HepG2 (cell line): ENCODE data around the gene PLXNA4. TPM values are rescaled to one million over a fixed set of nuclear protein-coding genes. Genes with fewer than 3 reads are reported as not detected.

ENCODE experiments used
- ATAC-seq: fragments of 200-7000 bp; cut with Tn5 transposase; 3 replicates; pipeline ENCODE4 v1.9.1; 2020; ENCODE audit warnings: mild to moderate bottlenecking, moderate library complexity
- BruUV-seq: library from RNA; stranded (reverse); fragments of 400-500 nt; replicated peaks from 2 replicates; lab custom pipeline; 2021; lab: Mats Ljungman, UMichigan
- CTCF ChIA-PET: fragments of 300-600 bp; formaldehyde crosslinking; extraction: SDS; loops from one replicate; lab custom pipeline; 2021; ENCODE audit warnings: low total read pairs, inconsistent platforms, low intra/inter-chr PET ratio; lab: Yijun Ruan, JAX
- POLR2A ChIA-PET: fragments of 350-600 bp; sonication (Branson Sonifier 250); formaldehyde crosslinking; loops from one replicate; lab custom pipeline; 2020; ENCODE audit warnings: antibody characterized with exemption, inconsistent platforms; lab: Yijun Ruan, JAX
- DNase-seq: peaks from one replicate; pipeline ENCODE4 v3.0.0-alpha.2; 2015; ENCODE audit warnings: low spot score
- FAIRE-seq: peaks from 3 replicates; lab custom pipeline; 2011; peaks lifted over from hg19 to GRCh38; lab: Jason Lieb, UNC
- H2AFZ ChIP-seq: one replicate; pipeline ENCODE4 v1.6.1; 2011; ENCODE audit warnings: low read length, inconsistent platforms
- H3K27ac ChIP-seq: fragments of 300-600 bp; 3 replicates; pipeline ENCODE4 v1.8.0; 2011; ENCODE audit warnings: mixed run types, mild to moderate bottlenecking, mixed read lengths, low read length, inconsistent platforms; ENCODE audit not compliant: insufficient read depth; ENCODE audit errors: extremely low read length
- H3K27me3 ChIP-seq, 2 experiments: fragments of 200-600 bp in 1 of 2; 2 replicates in 1 of 2; 3 replicates in 1 of 2; pipeline versions ENCODE4 v1.6.0 to v1.8.0; 2011; ENCODE audit warnings: low read length in 2 of 2, mild to moderate bottlenecking in 2 of 2, moderate library complexity in 2 of 2, inconsistent platforms in 1 of 2; ENCODE audit not compliant: insufficient read depth in 2 of 2, control insufficient read depth in 1 of 2
- H3K36me3 ChIP-seq, 2 experiments: fragments of 200-600 bp in 1 of 2; replicated peaks in 1 of 2; 2 replicates in 1 of 2; 3 replicates in 1 of 2; pipeline versions ENCODE4 v1.5.1 to v1.8.0; 2011; ENCODE audit warnings: low read length in 2 of 2, inconsistent platforms in 1 of 2; ENCODE audit not compliant: insufficient read depth in 2 of 2, control insufficient read depth in 1 of 2
- H3K4me1 ChIP-seq: 2 replicates; pipeline ENCODE4 v1.5.1; 2012; ENCODE audit warnings: low read length, inconsistent platforms; ENCODE audit not compliant: insufficient read depth
- H3K4me2 ChIP-seq: 2 replicates; pipeline ENCODE4 v1.6.0; 2011; ENCODE audit warnings: low read depth, low read length, inconsistent platforms
- H3K4me3 ChIP-seq, 3 experiments: fragments of 200-600 bp in 1 of 3; sonication (generic), shearing (Covaris generic) in 1 of 3; replicated peaks in 1 of 3; 2 replicates each; pipeline ENCODE4 v1.5.1; 2011 to 2016; ENCODE audit warnings: low read length in 3 of 3, inconsistent platforms in 2 of 3, low read depth in 2 of 3, mild to moderate bottlenecking in 2 of 3, control low read depth in 1 of 3, mixed read lengths in 1 of 3; ENCODE audit not compliant: insufficient read depth in 1 of 3
- H3K79me2 ChIP-seq: one replicate; pipeline ENCODE4 v1.6.1; 2011; ENCODE audit warnings: low read length, inconsistent platforms; ENCODE audit not compliant: insufficient read depth
- H3K9ac ChIP-seq: 2 replicates; pipeline ENCODE4 v1.6.0; 2011; ENCODE audit warnings: mild to moderate bottlenecking, low read depth, low read length, inconsistent platforms; ENCODE audit not compliant: insufficient read depth
- H3K9me3 ChIP-seq: 2 replicates; pipeline ENCODE4 v1.5.1; 2012; ENCODE audit warnings: mild to moderate bottlenecking, low read length
- H4K20me1 ChIP-seq: 2 replicates; pipeline ENCODE4 v1.6.0; 2011; ENCODE audit warnings: inconsistent platforms, mild to moderate bottlenecking, low read length, moderate library complexity; ENCODE audit not compliant: insufficient read depth
- HNF4A ChIP-seq: sonication (generic); formaldehyde crosslinking; IDR thresholded peaks from 2 replicates; pipeline ENCODE4 v1.4.0; 2020; ENCODE audit warnings: missing genetic modification reagents
- MAFG ChIP-seq: sonication (generic); formaldehyde crosslinking; IDR thresholded peaks from 2 replicates; pipeline ENCODE4 v1.5.1; 2020; ENCODE audit warnings: mild to moderate bottlenecking, missing genetic modification reagents
- MIER2 ChIP-seq: IDR thresholded peaks from 2 replicates; pipeline ENCODE4 v1.6.1; 2016; ENCODE audit warnings: missing biosample characterization, missing genetic modification reagents
- NCOA1 ChIP-seq: sonication (generic); formaldehyde crosslinking; IDR thresholded peaks from 2 replicates; pipeline ENCODE4 v1.9.0; 2021; ENCODE audit warnings: missing genetic modification reagents
- NFKBIZ ChIP-seq: IDR thresholded peaks from 2 replicates; pipeline ENCODE4 v1.6.1; 2018; ENCODE audit warnings: missing genetic modification reagents, missing compliant biosample characterization
- PRMT3 ChIP-seq: sonication (generic); formaldehyde crosslinking; IDR thresholded peaks from 2 replicates; pipeline ENCODE4 v1.8.1; 2022; ENCODE audit warnings: low read depth, mild to moderate bottlenecking, moderate library complexity, missing genetic modification reagents, borderline replicate concordance
- TRAFD1 ChIP-seq: sonication (generic); formaldehyde crosslinking; IDR thresholded peaks from 2 replicates; pipeline ENCODE4 v1.5.1; 2020; ENCODE audit warnings: missing genetic modification reagents, mild to moderate bottlenecking, borderline replicate concordance
- ZNF260 ChIP-seq: sonication (generic); formaldehyde crosslinking; IDR thresholded peaks from 2 replicates; pipeline ENCODE4 v1.4.0; 2020; ENCODE audit warnings: missing genetic modification reagents, low read depth, mild to moderate bottlenecking, borderline replicate concordance
- ZNF280B ChIP-seq: sonication (generic); formaldehyde crosslinking; IDR thresholded peaks from 2 replicates; pipeline ENCODE4 v1.5.0; 2020; ENCODE audit warnings: missing genetic modification reagents, mild to moderate bottlenecking, borderline replicate concordance
- ZNF333 ChIP-seq: sonication (generic); formaldehyde crosslinking; IDR thresholded peaks from 2 replicates; pipeline ENCODE4 v1.4.0; 2020; ENCODE audit warnings: mild to moderate bottlenecking, missing genetic modification reagents, borderline replicate concordance
- ZNF562 ChIP-seq: sonication (generic); formaldehyde crosslinking; IDR thresholded peaks from 2 replicates; pipeline ENCODE4 v1.8.0; 2022; ENCODE audit warnings: missing genetic modification reagents, borderline replicate concordance
- WGBS: methylation state at CpG from one replicate; pipeline ENCODE4 v1.1.6; 2017; ENCODE audit warnings: low lambda C conversion rate; 5-methylcytosine and 5-hydroxymethylcytosine counted together
- in situ Hi-C: cut with HindIII; loops from 2 replicates; pipeline ENCODE4 v1.10.0; 2017; ENCODE audit warnings: low pct_unique_long_range_greater_than_20kb; ENCODE audit not compliant: extremely low pct_ligation_motif_present
- intact Hi-C: fragments of 100-400 bp; cut with micrococcal nuclease; formaldehyde crosslinking; loops from one replicate; pipeline ENCODE4 v1.10.0; 2022; ENCODE audit not compliant: unreplicated experiment
- polyA plus RNA-seq, 8 experiments: library from polyadenylated mRNA; depleted of rRNA in 3 of 8; stranded (reverse) in 7 of 8; unstranded in 1 of 8; fragments of >200 nt; fragmentation: Illumina TruSeq in 4 of 8; extraction: Trizol in 4 of 8; gene quantifications; 2 replicates each; pipeline versions ENCODE4 v1.2.1 to v1.2.3, GENCODE V29; 2011 to 2016; ENCODE audit warnings: low read depth in 4 of 8, missing spikeins in 1 of 8, mixed read lengths in 1 of 8; ENCODE audit not compliant: insufficient read depth in 1 of 8
- total RNA-seq, 5 experiments: library from RNA; depleted of rRNA; stranded (reverse); fragments of >200 nt; fragmentation: Illumina TruSeq; extraction: Trizol; gene quantifications; 2 replicates each; pipeline ENCODE4 v1.2.3, GENCODE V29; 2016; ENCODE audit warnings: low read depth in 1 of 5

PLXNA4 gene
- total and polyA plus RNA-seq, 2 of the 13 experiments (the other 11 are each of a cell fraction or from before 2014, with no cell fraction given) = 0.01 to 0.04 TPM

- ChIA-PET POLR2A (no interaction called here), CTCF (no interaction called here)
- in situ Hi-C loops = loop anchor here (10.0 kb wide), 1 partner anchor 209 kb away; no protein-coding TSS in a partner anchor
- Histone ChIP-seq H3K27me3 (peaks cover 3 to 53% of the 10 kb centered on the region in 2 experiments), H4K20me1 (no peaks in the 10 kb centered on the region), H3K9me3 (no peaks in the 10 kb centered on the region), H3K4me2 (no peak overlapping the region), H3K9ac (no peak overlapping the region), H3K79me2 (no peaks in the 10 kb centered on the region), H3K4me3 (no peak overlapping the region), H3K36me3 (no peaks in the 10 kb centered on the region), H3K27ac (no peak overlapping the region), H2AFZ (no peak overlapping the region), H3K4me1 (no peaks in the 10 kb centered on the region)
- ATAC-seq = no peak
- intact Hi-C loops = no loop called here
- no peak for FAIRE-seq
- 24% methylated on average over 6 of the region's 6 CpGs for WGBS
- BruUV-seq = no TSS peak
- no peak for DNase-seq
- no peak for TF ChIP-seq MIER2 (CRISPR knock-in tag)
Measured at GRCh38 chr7:132154248-132154647, 422.0 kb downstream of the PLXNA4 start.

GRCh38 chr7:132152131-132152889 lies 424.0 kb downstream of the PLXNA4 start:
- no TSS peak for BruUV-seq
- Histone ChIP-seq H3K4me1 (no peaks in the 10 kb centered on the region), H3K79me2 (no peaks in the 10 kb centered on the region), H3K27me3 (peaks cover 5 to 35% of the 10 kb centered on the region in 2 experiments; a peak in 4 of 5 replicates), H3K27ac (no peak overlapping the region), H4K20me1 (no peaks in the 10 kb centered on the region), H2AFZ (no peak overlapping the region), H3K9me3 (no peaks in the 10 kb centered on the region), H3K4me3 (no peak overlapping the region), H3K36me3 (no peaks in the 10 kb centered on the region), H3K4me2 (no peak overlapping the region), H3K9ac (no peak overlapping the region)
- FAIRE-seq = no peak
- no peak for DNase-seq
- POLR2A ChIA-PET = no interaction called here
- intact Hi-C loops = no loop called here
- in situ Hi-C loops = loop anchor here (10.0 kb wide), 1 partner anchor 208 kb away; no protein-coding TSS in a partner anchor
- WGBS = 0% methylated on average over 4 of the region's 7 CpGs
- CTCF ChIA-PET = no interaction called here
- ATAC-seq = no peak
- TF ChIP-seq ZNF260 (CRISPR knock-in tag) (no peak), NCOA1 (CRISPR knock-in tag) (no peak), PRMT3 (CRISPR knock-in tag) (no peak), MAFG (CRISPR knock-in tag) (no peak), HNF4A (no peak), ZNF562 (no peak), ZNF280B (no peak), TRAFD1 (CRISPR knock-in tag) (no peak), NFKBIZ (CRISPR knock-in tag) (no peak), ZNF333 (no peak)
